Measurements from ENCODE around the gene CCM2L.

CCM2L gene

DNA sequence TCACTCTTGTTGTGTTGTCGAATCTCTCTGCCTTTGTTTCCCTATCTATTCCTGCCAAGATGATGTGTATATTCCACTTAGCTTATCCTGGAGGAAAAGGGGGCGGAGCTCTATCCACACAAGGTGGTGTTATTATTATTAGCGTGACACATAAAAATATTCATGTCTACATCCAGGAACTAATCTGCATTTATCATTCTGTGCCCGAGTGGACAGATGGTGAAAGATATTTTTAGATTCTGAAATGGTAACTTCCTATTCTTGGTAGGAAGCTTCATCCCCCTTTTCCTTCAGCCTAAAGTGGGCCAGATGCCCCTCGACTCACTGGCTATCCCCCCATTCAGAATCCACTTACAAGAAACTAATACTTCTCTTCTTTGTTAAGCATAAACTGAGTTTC lies 40.2 kb upstream of the CCM2L start:
- DNase-seq (ENCODE audit: extremely low spot score) = no peak
- POLR2A ChIA-PET = no interaction called here
- no peak for TF ChIP-seq CTCF (IDR thresholded peaks at IDR 0.05; ENCODE audit: control extremely low read depth, extremely low read depth, low read depth, missing control alignments)
- CTCF ChIA-PET = interaction anchor here (0.9 to 5.9 kb wide), 11 partner anchors 10 to 136 kb away, joined by 3 to 31 read pairs (median 4); partner anchors contain the start of gene PDRG1

DNA sequence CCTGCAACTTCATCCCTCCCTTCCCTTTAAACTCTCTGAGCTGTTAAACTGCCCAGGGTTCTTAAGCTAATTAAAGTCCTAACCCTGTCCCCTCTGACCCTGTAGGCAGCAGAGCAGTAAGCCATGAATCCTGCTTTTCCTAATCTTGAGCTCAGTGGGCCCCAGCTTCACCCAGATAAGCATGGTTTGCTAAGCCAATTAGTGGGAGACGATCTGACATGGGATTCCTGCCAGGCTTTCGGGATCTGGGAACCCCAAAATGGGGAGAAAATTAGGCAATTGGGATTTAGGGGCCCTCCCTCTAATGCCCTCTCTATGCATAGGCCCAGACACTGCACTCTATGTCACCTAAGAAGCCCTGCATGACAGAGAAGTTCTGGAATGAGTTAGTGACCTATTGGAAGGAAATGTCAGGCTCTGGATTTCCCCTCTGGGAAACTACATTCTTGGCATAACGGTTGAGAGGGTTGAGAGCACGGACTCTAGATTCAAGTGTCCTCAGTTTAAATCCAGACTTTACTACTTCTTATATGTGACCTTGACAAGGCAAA lies 37.7 kb upstream of the CCM2L start:
- ChIA-PET POLR2A (interaction anchor here (0.5 kb wide), 1 partner anchor 126 kb away, joined by 4 read pairs; no protein-coding TSS in a partner anchor), CTCF (interaction anchor here (0.8 to 5.9 kb wide), 9 partner anchors 9 to 140 kb away, joined by 3 to 31 read pairs (median 5); partner anchors contain the start of gene PDRG1)
- no peak for TF ChIP-seq CTCF (IDR thresholded peaks at IDR 0.05; ENCODE audit: control extremely low read depth, extremely low read depth, low read depth, missing control alignments)
- DNase-seq (ENCODE audit: extremely low spot score) = no peak

GRCh38 chr20:31974296-31974695 lies 35.9 kb upstream of the CCM2L start:
- CTCF ChIA-PET = interaction anchor here (1.3 to 2.1 kb wide), 2 partner anchors 57 to 124 kb away, joined by 3 to 8 read pairs; no protein-coding TSS in a partner anchor
- POLR2A ChIA-PET = no interaction called here
- DNase-seq (ENCODE audit: extremely low spot score) = no peak
- no peak for TF ChIP-seq CTCF (IDR thresholded peaks at IDR 0.05; ENCODE audit: control extremely low read depth, extremely low read depth, low read depth, missing control alignments)

DNA sequence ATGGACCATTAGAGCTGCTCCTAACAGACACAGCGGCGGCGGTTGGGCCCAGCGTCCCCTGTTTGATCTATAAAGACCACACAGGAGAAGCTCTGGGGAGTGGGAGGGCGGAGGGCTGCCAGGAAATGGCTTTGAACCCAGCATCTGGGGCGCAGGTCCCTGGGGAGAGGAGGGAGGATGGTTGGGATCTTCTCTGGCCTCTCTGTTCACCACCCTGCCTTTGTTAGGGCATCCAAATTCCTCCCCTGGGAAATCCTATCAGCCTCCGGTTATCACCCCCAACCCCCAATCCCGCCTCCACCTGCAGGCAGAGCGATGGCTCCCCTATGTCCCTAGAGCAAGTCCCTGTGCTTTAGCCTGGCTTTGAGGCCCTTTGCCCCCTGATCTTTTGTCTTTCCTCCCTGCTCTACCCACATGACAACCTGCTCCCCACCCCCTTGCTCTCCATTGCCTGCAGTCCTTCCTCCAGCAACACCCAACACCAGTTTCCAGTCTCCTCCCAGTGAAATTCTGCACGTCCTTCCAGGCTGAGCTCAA lies 35.2 kb upstream of the CCM2L start:
- no peak for TF ChIP-seq CTCF (IDR thresholded peaks at IDR 0.05; ENCODE audit: control extremely low read depth, extremely low read depth, low read depth, missing control alignments)
- ChIA-PET POLR2A (no interaction called here), CTCF (interaction anchor here (1.1 to 2.1 kb wide), 4 partner anchors 10 to 125 kb away, joined by 3 to 8 read pairs (median 3); partner anchors contain the start of gene PDRG1)
- DNase-seq (ENCODE audit: extremely low spot score) = no peak

DNA sequence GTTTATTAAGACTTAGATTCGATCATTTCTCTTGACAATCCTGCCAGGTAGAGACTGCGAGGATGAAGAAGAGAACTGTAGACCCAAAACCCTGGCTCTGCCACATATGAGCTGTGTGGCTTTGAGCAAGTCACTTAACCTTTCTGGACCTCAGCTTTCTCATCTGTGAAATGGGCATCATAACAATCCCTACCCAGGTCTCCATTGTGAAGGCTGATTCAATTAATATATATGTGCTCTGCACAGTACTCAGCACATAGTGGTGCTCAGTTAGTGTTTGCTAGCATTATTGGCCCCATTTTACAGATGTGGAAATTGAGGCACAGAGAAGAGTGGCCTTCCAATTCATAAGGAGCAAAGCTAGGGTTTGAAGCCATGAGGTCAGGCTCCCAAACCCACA lies 34.4 kb upstream of the CCM2L start:
- ChIA-PET POLR2A (no interaction called here), CTCF (interaction anchor here (1.1 to 2.1 kb wide), 4 partner anchors 10 to 126 kb away, joined by 3 to 8 read pairs (median 3); partner anchors contain the start of gene PDRG1)
- DNase-seq (ENCODE audit: extremely low spot score) = no peak
- no peak for TF ChIP-seq CTCF (IDR thresholded peaks at IDR 0.05; ENCODE audit: control extremely low read depth, extremely low read depth, low read depth, missing control alignments)

DNA sequence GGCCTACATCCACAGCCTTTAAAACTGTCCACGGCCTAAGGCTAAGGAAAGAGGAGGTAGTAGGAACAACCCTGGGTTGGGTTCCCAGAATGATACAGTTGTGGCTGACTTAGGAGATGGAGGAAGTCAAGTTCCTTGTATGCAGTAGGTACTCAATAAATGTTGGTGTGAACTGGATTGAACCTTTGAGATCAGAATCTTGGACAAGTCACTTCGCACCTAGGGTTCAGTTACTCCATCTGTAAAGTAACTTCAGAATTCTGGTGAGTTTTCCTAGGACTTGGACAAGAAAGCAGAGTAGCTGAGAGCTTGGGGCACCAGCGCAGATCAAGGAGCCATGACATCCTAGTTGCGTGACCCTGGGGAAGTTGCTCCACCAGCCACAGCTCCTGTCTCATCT lies 33.2 kb upstream of the CCM2L start:
- no peak for DNase-seq (ENCODE audit: extremely low spot score)
- TF ChIP-seq CTCF (IDR thresholded peaks at IDR 0.05; ENCODE audit: control extremely low read depth, extremely low read depth, low read depth, missing control alignments) = no peak
- ChIA-PET POLR2A (no interaction called here), CTCF (interaction anchor here (0.6 to 1.6 kb wide), 2 partner anchors 25 to 125 kb away, joined by 3 to 4 read pairs; partner anchors contain the start of gene PDRG1)

All from GM10248 (cell line).